ENCODE results near the gene LILRA6.

LILRA6 gene

DNA sequence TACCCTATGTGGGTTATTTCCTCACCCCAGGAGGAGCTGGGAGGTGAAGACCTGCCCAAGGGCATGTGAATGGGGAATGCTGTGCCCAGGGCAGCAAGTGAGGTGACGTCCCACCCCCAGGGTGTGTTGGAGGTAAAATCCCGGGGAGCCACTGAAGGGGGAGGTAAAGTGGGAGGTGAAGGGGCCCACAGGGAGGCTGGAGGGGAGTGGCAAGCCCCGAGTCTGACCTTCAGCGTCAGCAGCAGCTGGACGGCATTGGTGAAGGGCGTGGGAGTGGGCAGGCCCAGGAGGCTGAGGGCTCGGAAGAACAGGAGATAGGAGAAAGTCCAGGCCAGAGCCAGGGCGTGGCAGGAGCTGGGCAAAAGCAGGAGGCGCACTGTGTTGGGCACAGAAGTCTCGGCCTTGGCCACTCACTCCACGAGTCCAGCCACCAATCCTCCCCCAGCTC, 55.6 kb downstream of the LILRA6 start:
- DNase-seq (ENCODE audit: low read depth): no peak
- TF ChIP-seq, protein P1, sequence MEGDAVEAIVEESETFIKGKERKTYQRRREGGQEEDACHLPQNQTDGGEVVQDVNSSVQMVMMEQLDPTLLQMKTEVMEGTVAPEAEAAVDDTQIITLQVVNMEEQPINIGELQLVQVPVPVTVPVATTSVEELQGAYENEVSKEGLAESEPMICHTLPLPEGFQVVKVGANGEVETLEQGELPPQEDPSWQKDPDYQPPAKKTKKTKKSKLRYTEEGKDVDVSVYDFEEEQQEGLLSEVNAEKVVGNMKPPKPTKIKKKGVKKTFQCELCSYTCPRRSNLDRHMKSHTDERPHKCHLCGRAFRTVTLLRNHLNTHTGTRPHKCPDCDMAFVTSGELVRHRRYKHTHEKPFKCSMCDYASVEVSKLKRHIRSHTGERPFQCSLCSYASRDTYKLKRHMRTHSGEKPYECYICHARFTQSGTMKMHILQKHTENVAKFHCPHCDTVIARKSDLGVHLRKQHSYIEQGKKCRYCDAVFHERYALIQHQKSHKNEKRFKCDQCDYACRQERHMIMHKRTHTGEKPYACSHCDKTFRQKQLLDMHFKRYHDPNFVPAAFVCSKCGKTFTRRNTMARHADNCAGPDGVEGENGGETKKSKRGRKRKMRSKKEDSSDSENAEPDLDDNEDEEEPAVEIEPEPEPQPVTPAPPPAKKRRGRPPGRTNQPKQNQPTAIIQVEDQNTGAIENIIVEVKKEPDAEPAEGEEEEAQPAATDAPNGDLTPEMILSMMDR (conservative IDR thresholded peaks at IDR 0.05; ENCODE audit: low read depth, low read length): no peak
- no peak overlapping the region for H3K4me3 ChIP-seq (ENCODE audit: low read depth, low read length)
